RWPE1 (cell line): Measurements from ENCODE around the gene ZNF836.

Experiments
- CTCF ChIA-PET: fragments of 350-600 bp; sonication (Branson Sonifier 250); formaldehyde crosslinking; extraction: SDS; loops from one replicate; lab custom pipeline; 2021; lab: Yijun Ruan, JAX
- POLR2A ChIA-PET: fragments of 400-600 bp; formaldehyde crosslinking; extraction: SDS; loops from one replicate; lab custom pipeline; 2020; ENCODE audit warnings: antibody characterized with exemption; ENCODE audit not compliant: low non-redundant PET; lab: Yijun Ruan, JAX
- DNase-seq: peaks from one replicate; pipeline ENCODE4 v3.0.0; 2012; ENCODE audit warnings: low spot score
- H3K27ac ChIP-seq: fragments of 450-650 bp; 2 replicates; pipeline ENCODE4 v1.5.1; 2017
- TF ChIP-seq, protein P1 (sequence below): fragments of 450-650 bp; conservative IDR thresholded peaks from 2 replicates; pipeline ENCODE4 v1.5.1; 2017; ENCODE audit warnings: low read depth, mild to moderate bottlenecking

The ZNF836 gene

GRCh38 chr19:52139252-52140031 lies 32.0 kb downstream of the ZNF836 start, which contains the start of gene ZNF616:
ZNF616 (minus strand) TSS chr19:52139938; CDS start chr19:52130512, 9,426 bp downstream.
- TF ChIP-seq, protein P1, sequence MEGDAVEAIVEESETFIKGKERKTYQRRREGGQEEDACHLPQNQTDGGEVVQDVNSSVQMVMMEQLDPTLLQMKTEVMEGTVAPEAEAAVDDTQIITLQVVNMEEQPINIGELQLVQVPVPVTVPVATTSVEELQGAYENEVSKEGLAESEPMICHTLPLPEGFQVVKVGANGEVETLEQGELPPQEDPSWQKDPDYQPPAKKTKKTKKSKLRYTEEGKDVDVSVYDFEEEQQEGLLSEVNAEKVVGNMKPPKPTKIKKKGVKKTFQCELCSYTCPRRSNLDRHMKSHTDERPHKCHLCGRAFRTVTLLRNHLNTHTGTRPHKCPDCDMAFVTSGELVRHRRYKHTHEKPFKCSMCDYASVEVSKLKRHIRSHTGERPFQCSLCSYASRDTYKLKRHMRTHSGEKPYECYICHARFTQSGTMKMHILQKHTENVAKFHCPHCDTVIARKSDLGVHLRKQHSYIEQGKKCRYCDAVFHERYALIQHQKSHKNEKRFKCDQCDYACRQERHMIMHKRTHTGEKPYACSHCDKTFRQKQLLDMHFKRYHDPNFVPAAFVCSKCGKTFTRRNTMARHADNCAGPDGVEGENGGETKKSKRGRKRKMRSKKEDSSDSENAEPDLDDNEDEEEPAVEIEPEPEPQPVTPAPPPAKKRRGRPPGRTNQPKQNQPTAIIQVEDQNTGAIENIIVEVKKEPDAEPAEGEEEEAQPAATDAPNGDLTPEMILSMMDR: peak; percentile 87
- CTCF ChIA-PET: interaction anchor here (0.6 to 1.1 kb wide), 5 partner anchors 28 to 96 kb away, joined by 3 to 7 read pairs (median 3); no protein-coding TSS in a partner anchor
- POLR2A ChIA-PET: interaction anchor here (1.0 kb wide), 1 partner anchor 50 kb away, joined by 3 read pairs; the partner anchor contains the start of gene PPP2R1A
- H3K27ac ChIP-seq: peak within 1 kb of the TSS; percentile 93
- DNase-seq: peak; percentile 70

GRCh38 chr19:52138983-52139251 lies 32.5 kb downstream of the ZNF836 start:
- DNase-seq: no peak
- H3K27ac ChIP-seq: peak overlapping the region; percentile 93
- ChIA-PET POLR2A (interaction anchor here (1.0 kb wide), 1 partner anchor 51 kb away, joined by 3 read pairs; the partner anchor contains the start of gene PPP2R1A), CTCF (interaction anchor here (0.7 kb wide), 1 partner anchor 37 kb away, joined by 3 read pairs; no protein-coding TSS in a partner anchor)
- TF ChIP-seq, protein P1: no peak

DNA sequence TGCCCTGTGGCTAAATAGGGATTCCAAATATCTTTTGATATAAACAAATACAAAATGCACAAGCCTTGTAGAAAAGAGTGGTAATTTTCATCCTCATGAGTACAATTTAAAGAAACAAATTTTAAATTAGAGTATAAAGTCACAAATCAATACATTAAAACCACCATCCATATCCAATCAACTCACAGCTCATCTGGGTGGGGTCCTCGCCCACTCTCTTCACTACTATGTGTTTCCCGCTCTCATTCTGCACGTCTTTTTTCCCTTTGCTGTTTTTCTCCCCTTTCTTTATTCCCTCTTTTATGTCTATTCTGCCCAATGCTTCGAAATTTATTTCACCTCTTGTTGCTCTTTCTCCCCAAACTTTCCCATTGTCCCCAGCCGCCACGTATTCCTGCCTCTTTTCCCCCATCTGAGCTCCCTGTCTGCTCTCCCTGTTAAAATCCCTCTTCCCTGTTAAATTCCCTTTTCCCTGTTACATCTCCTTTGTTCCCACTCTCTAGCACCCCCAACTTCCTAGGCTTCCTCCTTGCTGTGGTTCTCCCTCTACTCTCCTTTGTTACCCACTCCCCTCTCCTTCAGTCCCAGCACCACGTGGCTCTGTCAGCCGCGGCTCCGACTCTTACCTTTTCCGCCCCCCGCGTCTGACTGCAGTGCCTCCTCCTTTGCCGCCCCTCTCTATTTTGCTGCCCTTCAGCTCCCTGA lies 33.0 kb downstream of the ZNF836 start:
- TF ChIP-seq, protein P1: no peak
- H3K27ac ChIP-seq: peak overlapping the region; percentile 93
- ChIA-PET POLR2A (interaction anchor here (1.0 kb wide), 1 partner anchor 51 kb away, joined by 3 read pairs; the partner anchor contains the start of gene PPP2R1A), CTCF (interaction anchor here (0.7 kb wide), 1 partner anchor 36 kb away, joined by 3 read pairs; no protein-coding TSS in a partner anchor)
- DNase-seq: peak; percentile 19

- POLR2A ChIA-PET: no interaction called here
- CTCF ChIA-PET: no interaction called here
- TF ChIP-seq, protein P1: no peak
- H3K27ac ChIP-seq: no peak overlapping the region
- no peak for DNase-seq
Measured at GRCh38 chr19:52120286-52120685, 51.1 kb downstream of the ZNF836 start.

GRCh38 chr19:52115526-52116053 lies 55.8 kb downstream of the ZNF836 start:
- TF ChIP-seq, protein P1: no peak
- ChIA-PET CTCF (no interaction called here), POLR2A (no interaction called here)
- H3K27ac ChIP-seq: no peak overlapping the region
- no peak for DNase-seq

DNA sequence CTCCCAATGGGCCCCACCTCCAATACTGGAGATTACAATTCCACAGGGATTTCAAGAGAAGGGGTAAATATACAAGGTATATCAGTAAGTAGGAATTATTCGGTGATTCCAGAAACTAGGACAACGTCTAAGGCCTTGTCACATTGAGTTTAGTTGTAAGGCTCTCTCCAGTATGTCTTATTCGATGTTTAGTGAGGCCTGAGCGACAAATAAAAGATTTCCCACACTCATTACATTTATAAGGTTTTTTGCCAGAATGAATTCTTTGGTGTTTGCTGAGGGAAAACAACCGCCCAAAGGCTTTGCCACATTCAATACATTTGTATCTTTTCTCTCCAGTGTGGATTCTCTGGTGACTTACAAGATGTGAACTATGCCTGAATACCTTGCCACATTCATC lies 56.7 kb downstream of the ZNF836 start:
- no peak for DNase-seq
- ChIA-PET POLR2A (no interaction called here), CTCF (no interaction called here)
- TF ChIP-seq, protein P1: no peak
- no peak overlapping the region for H3K27ac ChIP-seq
